NCI-H1930 (cell line): ENCODE measurements around the gene CCDC107.
A peak's percentile ranks its signal among the peaks of the same experiment; 100 is the strongest.

Source experiments
- DNase-seq, 2 experiments: peaks; one replicate each; lab custom pipeline; 2025; lab: John Stamatoyannopoulos, UW

CCDC107 gene

GRCh38 chr9:35660966-35661415 is 2.9 kb downstream of the CCDC107 start:
- DNase-seq = peak in 1 of 2 experiments; percentile 22

- no peak for DNase-seq
These were observed 3.8 kb downstream of the CCDC107 start for GRCh38 chr9:35661756-35662350.

- DNase-seq = no peak
These were observed 4.3 kb downstream of the CCDC107 start for GRCh38 chr9:35662437-35662836.

GRCh38 chr9:35664531-35665470 is 6.7 kb downstream of the CCDC107 start, which contains the start of gene ARHGEF39:
TSS of gene ARHGEF39 (minus strand) at chr9:35665195. CDS start at chr9:35665169, 26 bp downstream.
- DNase-seq = peak; percentile 89 to 91

- no peak for DNase-seq
These were observed 7.4 kb downstream of the CCDC107 start for GRCh38 chr9:35665471-35665818.

GRCh38 chr9:35666045-35666444 is 8.0 kb downstream of the CCDC107 start:
- no peak for DNase-seq

- no peak for DNase-seq
These were observed 8.5 kb downstream of the CCDC107 start for GRCh38 chr9:35666549-35666948.

GRCh38 chr9:35667939-35668338 is 9.8 kb downstream of the CCDC107 start:
- no peak for DNase-seq

GRCh38 chr9:35669331-35670145 is 11.4 kb downstream of the CCDC107 start:
- DNase-seq = no peak

GRCh38 chr9:35673132-35674024 is 15.3 kb downstream of the CCDC107 start, which contains the start of gene CA9:
TSS of gene CA9 (plus strand) at chr9:35673928. CDS start at chr9:35673960, 32 bp downstream.
- DNase-seq = no peak

- DNase-seq = no peak
These were observed 15.9 kb downstream of the CCDC107 start for GRCh38 chr9:35674025-35674361.

GRCh38 chr9:35675204-35675603 is 17.1 kb downstream of the CCDC107 start:
- no peak for DNase-seq

GRCh38 chr9:35675732-35676392 is 17.8 kb downstream of the CCDC107 start:
- peak; percentile 65 to 74 for DNase-seq

GRCh38 chr9:35679091-35679490 is 21.0 kb downstream of the CCDC107 start:
- DNase-seq = no peak

- DNase-seq = no peak
These were observed 21.8 kb downstream of the CCDC107 start for GRCh38 chr9:35679766-35680330.

- no peak for DNase-seq
These were observed 22.4 kb downstream of the CCDC107 start for GRCh38 chr9:35680331-35681105.

- no peak for DNase-seq
These were observed 23.4 kb downstream of the CCDC107 start for GRCh38 chr9:35681341-35682002.

- DNase-seq = no peak
These were observed 24.0 kb downstream of the CCDC107 start for GRCh38 chr9:35682051-35682450.
